ENCODE results near the gene EGFR. TPM values are rescaled to one million over a fixed set of nuclear protein-coding genes. Genes with fewer than 3 reads are reported as not detected.
A peak's percentile ranks its signal among the peaks of the same experiment; 100 is the strongest.

EGFR gene
- total RNA-seq, 2 experiments from 2014 or later: not detected

DNA sequence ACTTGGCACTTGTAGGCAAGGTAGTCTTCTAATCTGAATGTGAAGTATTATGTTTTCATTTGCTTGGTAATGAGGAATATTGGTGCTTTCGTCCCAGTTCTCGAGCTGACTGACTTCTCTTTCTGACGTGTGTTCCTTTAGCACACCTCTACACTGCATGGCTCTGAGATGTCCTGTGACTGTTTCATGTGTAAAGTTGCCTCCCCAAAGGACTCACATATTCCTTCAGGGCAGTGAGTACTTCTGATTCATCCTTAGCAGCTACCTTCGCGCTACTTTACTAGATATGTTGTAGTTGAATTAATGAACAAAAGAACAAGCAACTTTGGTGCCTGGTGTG lies 113.7 kb downstream of the EGFR start:
- Mint-ChIP-seq H3K36me3 (no peaks in the 10 kb centered on the region), H3K4me1 (ENCODE audit: low read depth) (peaks cover 20% of the 10 kb centered on the region), H3K27me3 (peaks cover 17% of the 10 kb centered on the region), H3K4me3 (no peak overlapping the region), H3K9me3 (no peaks in the 10 kb centered on the region), H3K27ac (no peak overlapping the region)
- intact Hi-C loops (cut with micrococcal nuclease): loop anchor here (2.0 to 5.0 kb wide), 7 partner anchors 28 to 330 kb away; partner anchors contain the start of gene LANCL2
- ChIA-PET POLR2A (interaction anchor here (1.5 kb wide), 1 partner anchor 177 kb away, joined by 6 read pairs; no protein-coding TSS in a partner anchor), CTCF (interaction anchor here (1.4 kb wide), 1 partner anchor 176 kb away, joined by 3 read pairs; no protein-coding TSS in a partner anchor)
- DNase-seq: no peak

- intact Hi-C loops (cut with micrococcal nuclease): loop anchor here (1.0 to 5.0 kb wide), 8 partner anchors 28 to 331 kb away; partner anchors contain the start of gene LANCL2
- POLR2A ChIA-PET: interaction anchor here (1.5 kb wide), 1 partner anchor 176 kb away, joined by 6 read pairs; no protein-coding TSS in a partner anchor
- CTCF ChIA-PET: interaction anchor here (1.0 to 1.4 kb wide), 2 partner anchors 176 to 374 kb away, joined by 3 read pairs; partner anchors contain the start of gene SEC61G
- no peaks in the 10 kb centered on the region for H3K36me3 Mint-ChIP-seq
- no peaks in the 10 kb centered on the region for H3K9me3 Mint-ChIP-seq
- no peak overlapping the region for H3K27ac Mint-ChIP-seq
- H3K27me3 Mint-ChIP-seq: peaks cover 17% of the 10 kb centered on the region
- H3K4me1 Mint-ChIP-seq (ENCODE audit: low read depth): peaks cover 20% of the 10 kb centered on the region
- peak; percentile 51 for DNase-seq
- no peak overlapping the region for H3K4me3 Mint-ChIP-seq
Measured at GRCh38 chr7:55132890-55133551, 114.2 kb downstream of the EGFR start.

DNA sequence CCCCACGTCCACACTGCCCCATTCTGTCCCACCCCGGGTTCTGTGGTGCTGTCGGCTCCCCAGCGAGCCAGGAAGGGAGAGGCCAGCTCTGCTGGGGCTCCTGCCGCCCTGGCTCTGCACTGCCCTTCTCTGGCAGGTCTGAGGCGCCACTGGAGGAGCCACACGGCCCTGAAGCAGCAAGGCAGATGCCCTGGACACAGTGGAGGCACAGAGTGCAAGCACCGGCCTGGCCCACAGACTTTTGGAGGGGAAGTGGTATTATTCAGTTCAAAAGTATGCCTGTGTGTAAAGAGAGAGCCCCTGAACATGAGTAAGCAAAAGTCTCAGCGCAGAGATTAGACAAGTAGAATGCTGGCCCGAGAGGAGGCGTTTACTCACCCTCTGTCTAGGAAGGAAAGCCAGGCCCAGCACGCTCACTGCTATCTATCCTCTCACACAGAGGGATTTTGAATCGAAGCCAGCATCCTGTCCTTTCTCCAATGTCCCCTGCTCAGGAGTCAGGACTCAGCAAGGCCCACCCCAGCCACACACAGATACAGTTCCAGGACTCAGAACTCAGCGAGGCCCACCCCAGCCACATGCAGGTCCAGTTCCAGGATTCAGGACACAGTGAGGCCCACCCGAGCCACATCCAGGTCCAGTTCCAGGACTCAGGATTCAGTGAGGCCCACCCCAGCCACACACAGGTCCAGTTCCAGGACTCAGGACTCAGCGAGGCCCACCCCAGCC lies 115.0 kb downstream of the EGFR start:
- ChIA-PET CTCF (interaction anchor here (1.0 to 1.4 kb wide), 2 partner anchors 175 to 375 kb away, joined by 3 read pairs; partner anchors contain the start of gene SEC61G), POLR2A (interaction anchor here (1.5 kb wide), 1 partner anchor 175 kb away, joined by 6 read pairs; no protein-coding TSS in a partner anchor)
- intact Hi-C loops (cut with micrococcal nuclease): loop anchor here (1.0 to 5.0 kb wide), 8 partner anchors 29 to 331 kb away; partner anchors contain the start of gene LANCL2
- H3K4me3 Mint-ChIP-seq: no peak overlapping the region
- H3K36me3 Mint-ChIP-seq: no peaks in the 10 kb centered on the region
- H3K4me1 Mint-ChIP-seq (ENCODE audit: low read depth): peaks cover 20% of the 10 kb centered on the region
- H3K27ac Mint-ChIP-seq: no peak overlapping the region
- peaks cover 19% of the 10 kb centered on the region for H3K27me3 Mint-ChIP-seq
- H3K9me3 Mint-ChIP-seq: peaks cover 4% of the 10 kb centered on the region
- DNase-seq: peak; percentile 12

DNA sequence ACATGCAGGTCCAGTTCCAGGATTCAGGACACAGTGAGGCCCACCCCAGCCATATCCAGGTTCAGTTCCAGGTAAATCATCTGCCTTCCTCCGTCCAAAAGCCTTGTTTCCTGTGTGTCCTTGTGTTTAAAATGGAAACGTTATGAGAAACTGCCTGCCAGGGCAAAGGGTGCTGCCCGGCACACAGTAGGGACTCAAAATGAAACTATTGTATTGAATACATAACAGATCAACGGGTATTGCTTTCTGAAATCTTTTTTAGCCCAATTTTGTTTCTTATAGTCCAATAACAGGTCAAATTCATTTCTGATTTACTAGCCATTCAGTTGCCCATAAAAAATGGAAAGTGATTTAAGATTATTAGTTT lies 115.5 kb downstream of the EGFR start:
- peaks cover 8% of the 10 kb centered on the region for H3K9me3 Mint-ChIP-seq
- no peaks in the 10 kb centered on the region for H3K36me3 Mint-ChIP-seq
- H3K4me3 Mint-ChIP-seq: no peak overlapping the region
- intact Hi-C loops (cut with micrococcal nuclease): loop anchor here (5.0 kb wide), 4 partner anchors 47 to 332 kb away; partner anchors contain the start of gene LANCL2
- DNase-seq: no peak
- ChIA-PET POLR2A (no interaction called here), CTCF (no interaction called here)
- H3K27me3 Mint-ChIP-seq: peaks cover 17% of the 10 kb centered on the region
- H3K27ac Mint-ChIP-seq: no peak overlapping the region
- H3K4me1 Mint-ChIP-seq (ENCODE audit: low read depth): peaks cover 20% of the 10 kb centered on the region

DNA sequence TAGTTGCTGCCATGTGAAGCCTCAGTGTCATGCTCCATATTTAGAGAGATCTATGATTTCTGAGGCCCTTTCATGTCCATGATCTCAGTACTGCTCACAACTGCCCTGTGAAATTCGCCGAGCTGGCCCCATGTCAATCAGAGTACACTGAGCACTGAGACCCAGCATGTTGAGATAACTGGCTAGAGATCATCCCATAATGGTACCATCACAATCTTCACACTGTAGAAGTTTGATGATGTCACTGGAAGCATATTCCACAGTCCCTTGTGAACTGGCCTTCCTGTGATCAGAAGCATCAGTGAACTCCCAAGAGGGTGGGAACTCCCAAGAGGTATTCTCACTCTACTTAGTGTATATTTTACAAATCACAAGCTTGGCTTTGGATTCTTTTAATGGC lies 116.0 kb downstream of the EGFR start:
- Mint-ChIP-seq H3K4me1 (ENCODE audit: low read depth) (peaks cover 20% of the 10 kb centered on the region), H3K27me3 (peaks cover 17% of the 10 kb centered on the region), H3K27ac (no peak overlapping the region), H3K36me3 (no peaks in the 10 kb centered on the region), H3K4me3 (no peak overlapping the region), H3K9me3 (peaks cover 8% of the 10 kb centered on the region)
- CTCF ChIA-PET: no interaction called here
- intact Hi-C loops (cut with micrococcal nuclease): loop anchor here (5.0 kb wide), 4 partner anchors 47 to 332 kb away; partner anchors contain the start of gene LANCL2
- no peak for DNase-seq
- POLR2A ChIA-PET: no interaction called here

DNA sequence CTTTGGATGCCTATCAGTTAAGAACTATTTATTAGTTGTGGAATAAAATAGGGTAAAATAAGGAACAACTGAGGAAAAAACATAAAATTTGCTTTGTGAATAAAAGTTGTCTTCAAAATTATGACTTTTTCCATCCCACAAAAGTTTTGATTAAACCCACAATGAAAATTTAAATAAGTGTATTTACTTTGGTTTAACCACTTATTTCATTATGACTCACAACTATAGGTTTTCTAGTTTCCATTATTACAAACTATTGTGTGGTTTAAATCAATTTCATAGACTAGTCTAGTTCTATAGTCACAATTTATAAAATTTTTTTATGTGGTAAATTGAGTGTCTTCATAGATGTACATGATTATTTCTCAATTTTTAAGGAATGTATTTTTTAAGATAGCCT lies 116.6 kb downstream of the EGFR start:
- no peaks in the 10 kb centered on the region for H3K36me3 Mint-ChIP-seq
- H3K4me1 Mint-ChIP-seq (ENCODE audit: low read depth): peaks cover 17% of the 10 kb centered on the region
- no peak overlapping the region for H3K27ac Mint-ChIP-seq
- intact Hi-C loops (cut with micrococcal nuclease): no loop called here
- POLR2A ChIA-PET: interaction anchor here (1.0 kb wide), 1 partner anchor 376 kb away, joined by 3 read pairs; the partner anchor contains the start of gene SEC61G
- H3K4me3 Mint-ChIP-seq: no peak overlapping the region
- peaks cover 17% of the 10 kb centered on the region for H3K27me3 Mint-ChIP-seq
- CTCF ChIA-PET: no interaction called here
- DNase-seq: no peak
- H3K9me3 Mint-ChIP-seq: peaks cover 8% of the 10 kb centered on the region

GRCh38 chr7:55138663-55139062 lies 119.8 kb downstream of the EGFR start:
- H3K9me3 Mint-ChIP-seq: peaks cover 8% of the 10 kb centered on the region
- peaks cover 4% of the 10 kb centered on the region for H3K4me1 Mint-ChIP-seq (ENCODE audit: low read depth)
- ChIA-PET POLR2A (no interaction called here), CTCF (interaction anchor here (1.0 kb wide), 1 partner anchor 117 kb away, joined by 5 read pairs; no protein-coding TSS in a partner anchor)
- no peak for DNase-seq
- intact Hi-C loops (cut with micrococcal nuclease): no loop called here
- H3K27ac Mint-ChIP-seq: no peak overlapping the region
- peaks cover 12% of the 10 kb centered on the region for H3K27me3 Mint-ChIP-seq
- no peaks in the 10 kb centered on the region for H3K36me3 Mint-ChIP-seq
- no peak overlapping the region for H3K4me3 Mint-ChIP-seq

DNA sequence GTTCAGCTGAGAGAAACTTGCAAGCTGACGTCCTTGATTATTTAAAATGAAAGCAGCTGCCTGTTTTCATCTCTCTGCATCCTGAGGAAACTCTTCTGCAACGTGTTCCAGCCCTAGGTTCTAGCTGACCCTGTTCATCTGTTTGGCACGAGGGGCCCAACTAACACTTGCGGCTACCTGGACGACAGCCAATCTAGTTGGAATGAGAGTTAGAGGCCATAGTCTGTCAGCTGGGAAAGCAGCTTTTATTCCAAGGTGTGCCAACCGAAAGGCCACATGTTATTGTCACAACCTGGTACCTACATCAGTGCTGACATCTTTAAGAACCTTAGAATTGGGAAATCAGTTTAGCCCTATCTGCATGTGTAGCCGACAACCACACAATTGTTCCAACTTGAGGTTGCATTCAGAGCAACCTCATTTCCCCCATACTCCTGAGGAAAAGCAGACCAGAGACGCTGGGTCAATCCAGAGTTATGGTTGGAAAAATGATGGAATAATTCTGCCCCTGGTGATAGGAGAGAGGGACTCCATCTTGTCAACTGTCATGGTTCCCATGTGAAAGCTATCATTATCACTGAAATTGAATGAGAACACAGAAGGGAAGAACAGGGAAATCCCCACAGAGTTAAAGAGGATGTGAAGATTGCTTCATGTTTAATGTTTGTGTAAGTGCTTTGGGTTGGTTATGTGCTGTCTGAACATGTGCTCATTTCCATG lies 121.6 kb downstream of the EGFR start:
- Mint-ChIP-seq H3K4me3 (no peak overlapping the region), H3K4me1 (ENCODE audit: low read depth) (peaks cover 1% of the 10 kb centered on the region), H3K27me3 (peaks cover 11% of the 10 kb centered on the region), H3K36me3 (no peaks in the 10 kb centered on the region), H3K9me3 (peaks cover 8% of the 10 kb centered on the region), H3K27ac (no peak overlapping the region)
- intact Hi-C loops (cut with micrococcal nuclease): no loop called here
- POLR2A ChIA-PET: no interaction called here
- DNase-seq: no peak
- CTCF ChIA-PET: no interaction called here

- H3K4me3 Mint-ChIP-seq: no peak overlapping the region
- H3K36me3 Mint-ChIP-seq: no peaks in the 10 kb centered on the region
- H3K27ac Mint-ChIP-seq: no peak overlapping the region
- ChIA-PET CTCF (no interaction called here), POLR2A (no interaction called here)
- H3K9me3 Mint-ChIP-seq: peaks cover 8% of the 10 kb centered on the region
- intact Hi-C loops (cut with micrococcal nuclease): no loop called here
- peaks cover 11% of the 10 kb centered on the region for H3K27me3 Mint-ChIP-seq
- DNase-seq: no peak
- peaks cover under 1% of the 10 kb centered on the region for H3K4me1 Mint-ChIP-seq (ENCODE audit: low read depth)
Measured at GRCh38 chr7:55140941-55141278, 122.1 kb downstream of the EGFR start.

- Mint-ChIP-seq H3K36me3 (no peaks in the 10 kb centered on the region), H3K27me3 (peaks cover 16% of the 10 kb centered on the region), H3K4me1 (ENCODE audit: low read depth) (no peaks in the 10 kb centered on the region), H3K27ac (no peak overlapping the region), H3K4me3 (no peak overlapping the region), H3K9me3 (peaks cover 8% of the 10 kb centered on the region)
- no peak for DNase-seq
- intact Hi-C loops (cut with micrococcal nuclease): no loop called here
- POLR2A ChIA-PET: no interaction called here
- CTCF ChIA-PET: no interaction called here
Measured at GRCh38 chr7:55142919-55143600, 124.2 kb downstream of the EGFR start.

DNA sequence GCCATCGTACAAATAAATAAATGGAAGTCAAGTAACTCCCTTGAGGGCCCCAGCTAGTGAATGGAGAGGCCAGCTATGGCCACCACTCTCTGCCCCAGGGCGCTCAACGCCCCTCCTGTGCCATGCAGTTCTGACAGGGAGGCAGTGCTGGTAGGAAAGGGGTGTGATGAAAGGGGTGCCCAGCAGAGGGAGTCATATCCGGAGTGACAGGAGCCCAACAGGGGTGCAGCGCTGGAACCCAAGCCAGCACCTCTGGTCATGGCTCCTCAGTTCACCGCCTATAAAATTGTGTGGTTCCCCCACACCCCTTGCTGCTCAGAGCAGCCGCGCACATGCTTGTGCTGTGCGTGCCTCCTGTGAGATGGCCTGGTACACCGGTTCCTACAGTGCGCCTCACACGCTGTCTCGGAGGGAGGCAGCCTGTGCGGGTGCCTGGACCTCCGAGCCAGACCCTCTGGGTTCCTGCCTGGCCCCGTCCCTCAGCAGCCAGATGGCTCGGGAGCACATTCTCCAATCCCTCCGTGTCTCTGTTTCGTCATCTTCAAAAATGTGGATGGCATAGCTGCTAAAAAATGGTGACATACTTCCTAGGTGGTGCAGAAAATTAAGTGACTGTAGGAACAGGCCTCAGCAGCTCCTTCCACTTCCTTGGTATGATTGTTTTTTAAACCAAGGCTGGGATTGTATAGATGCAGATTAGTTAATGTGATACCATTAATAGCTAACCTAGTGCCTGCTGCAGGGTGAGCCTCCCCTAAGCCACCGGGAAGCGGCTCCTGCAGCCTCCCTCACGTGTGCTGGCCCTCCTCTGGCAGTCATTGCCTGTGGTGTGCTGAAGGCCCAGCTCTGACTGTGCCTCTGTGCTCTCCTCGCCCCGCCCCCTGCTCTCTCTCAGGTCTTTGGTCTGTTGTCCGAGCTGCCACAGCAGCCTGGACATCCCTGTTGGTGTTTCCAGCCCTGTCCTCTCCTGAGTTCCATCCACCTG lies 125.8 kb downstream of the EGFR start:
- Mint-ChIP-seq H3K27ac (no peak overlapping the region), H3K27me3 (peaks cover 13% of the 10 kb centered on the region), H3K4me1 (ENCODE audit: low read depth) (no peaks in the 10 kb centered on the region), H3K9me3 (no peaks in the 10 kb centered on the region), H3K4me3 (no peak overlapping the region), H3K36me3 (no peaks in the 10 kb centered on the region)
- CTCF ChIA-PET: interaction anchor here (0.6 to 2.0 kb wide), 2 partner anchors 110 to 129 kb away, joined by 3 to 8 read pairs; no protein-coding TSS in a partner anchor
- DNase-seq: no peak
- intact Hi-C loops (cut with micrococcal nuclease): no loop called here
- POLR2A ChIA-PET: interaction anchor here (0.6 kb wide), 1 partner anchor 51 kb away, joined by 3 read pairs; no protein-coding TSS in a partner anchor
